KG1 (cell line): Measurements from ENCODE around the gene ABLIM3.
"Not testable (repeated sequence)": the region's sequence is repeated elsewhere in the genome, so short reads cannot be mapped to it uniquely, and the experiment has no call there.

Source experiments
- DNase-seq: peaks from one replicate; lab custom pipeline; 2025; lab: John Stamatoyannopoulos, UW

The ABLIM3 gene

GRCh38 chr5:149257889-149258705, 116.8 kb downstream of the ABLIM3 start:
- DNase-seq, result no peak

DNA sequence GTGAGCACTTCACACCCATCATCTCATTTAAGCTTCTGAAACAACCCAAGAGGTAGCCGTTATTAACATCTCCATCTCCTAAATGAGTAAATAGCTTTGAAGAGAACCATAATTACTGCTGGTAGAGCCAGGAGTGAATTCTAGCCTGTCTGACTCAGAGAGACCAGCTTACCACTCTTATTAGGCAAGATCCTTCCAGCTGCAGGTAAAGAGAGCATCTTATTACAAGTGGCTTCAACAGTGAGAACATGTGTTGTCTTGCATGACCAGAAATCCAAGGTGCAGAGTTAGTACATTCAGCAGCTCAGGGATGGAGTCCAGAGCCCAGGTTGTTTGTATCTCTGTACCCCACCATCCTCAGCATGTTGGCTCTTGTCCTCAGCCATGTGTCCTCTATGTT, 119.5 kb downstream of the ABLIM3 start:
- DNase-seq, result no peak

DNA sequence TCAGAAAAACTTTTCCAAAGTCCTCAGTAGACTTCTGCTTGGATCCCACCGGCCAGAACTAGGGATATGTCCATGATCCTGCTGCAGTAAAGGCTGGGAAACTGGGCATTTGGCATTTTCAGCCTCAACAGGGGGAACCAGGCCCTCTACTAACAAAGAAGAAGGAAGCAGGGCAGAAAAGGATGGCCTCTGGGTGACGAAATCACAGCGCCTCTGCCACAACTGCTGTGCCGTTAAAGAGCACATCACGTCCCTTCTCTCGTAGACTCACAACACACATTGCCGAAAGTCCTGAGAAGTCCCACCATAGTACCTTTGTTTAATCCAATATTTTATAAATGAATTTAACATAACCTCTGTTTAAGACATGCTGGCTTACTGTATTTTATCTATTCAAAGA, 120.0 kb downstream of the ABLIM3 start:
- no peak for DNase-seq

DNA sequence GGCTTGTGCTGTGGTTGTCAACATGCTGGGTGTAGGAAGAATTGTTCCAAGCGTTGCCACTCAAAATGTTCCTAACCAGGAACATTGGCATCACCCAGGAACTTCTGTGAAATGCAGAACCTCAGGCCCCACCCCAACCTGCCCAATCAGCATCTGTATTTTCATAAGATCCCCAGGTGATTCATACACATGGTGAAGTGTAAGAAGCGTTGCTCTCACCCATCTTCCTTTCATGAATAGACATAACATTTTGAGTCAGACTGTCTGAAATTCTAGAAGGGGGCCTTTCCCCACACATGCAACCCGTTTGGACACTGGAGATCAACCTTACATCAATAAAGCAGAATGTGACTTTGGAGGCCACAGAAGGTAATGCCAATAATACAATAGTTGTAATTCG, 121.0 kb downstream of the ABLIM3 start:
- DNase-seq, result no peak

DNA sequence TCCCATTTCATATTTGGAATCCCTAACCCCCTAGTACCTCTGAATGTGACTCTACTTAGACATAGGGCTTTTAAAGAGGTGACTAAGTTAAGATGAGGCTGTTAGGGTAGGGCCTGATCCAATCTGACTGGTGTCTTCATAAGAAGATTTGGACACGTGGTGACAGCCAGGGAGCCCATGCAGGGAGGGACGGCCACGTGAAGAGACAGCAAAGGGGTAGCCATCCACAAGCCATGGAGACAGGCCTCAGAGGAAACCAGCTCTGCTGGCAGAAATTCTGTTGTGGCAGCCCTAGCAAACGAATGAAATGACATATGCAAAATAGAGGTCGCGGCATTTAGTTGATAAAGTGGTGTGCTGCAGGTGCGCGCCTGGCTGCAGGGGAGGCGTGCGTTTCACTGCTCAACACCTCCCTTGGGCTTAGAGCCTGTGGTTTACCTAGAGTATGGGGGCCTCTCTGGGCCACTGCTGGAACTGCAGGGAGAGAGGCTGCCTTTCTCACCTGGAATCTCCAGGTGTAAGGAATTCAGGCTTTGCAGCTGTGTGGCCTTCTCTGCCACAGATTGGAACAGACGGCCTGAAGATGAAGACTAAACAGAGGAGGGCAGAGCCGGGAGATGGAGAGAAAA, 123.3 kb downstream of the ABLIM3 start:
- DNase-seq, result no peak

GRCh38 chr5:149265068-149265465, 123.8 kb downstream of the ABLIM3 start:
- DNase-seq, result no peak

GRCh38 chr5:149265597-149265996, 124.3 kb downstream of the ABLIM3 start:
- no peak for DNase-seq

- no peak for DNase-seq
Measured at GRCh38 chr5:149267241-149267973, 126.1 kb downstream of the ABLIM3 start.

DNA sequence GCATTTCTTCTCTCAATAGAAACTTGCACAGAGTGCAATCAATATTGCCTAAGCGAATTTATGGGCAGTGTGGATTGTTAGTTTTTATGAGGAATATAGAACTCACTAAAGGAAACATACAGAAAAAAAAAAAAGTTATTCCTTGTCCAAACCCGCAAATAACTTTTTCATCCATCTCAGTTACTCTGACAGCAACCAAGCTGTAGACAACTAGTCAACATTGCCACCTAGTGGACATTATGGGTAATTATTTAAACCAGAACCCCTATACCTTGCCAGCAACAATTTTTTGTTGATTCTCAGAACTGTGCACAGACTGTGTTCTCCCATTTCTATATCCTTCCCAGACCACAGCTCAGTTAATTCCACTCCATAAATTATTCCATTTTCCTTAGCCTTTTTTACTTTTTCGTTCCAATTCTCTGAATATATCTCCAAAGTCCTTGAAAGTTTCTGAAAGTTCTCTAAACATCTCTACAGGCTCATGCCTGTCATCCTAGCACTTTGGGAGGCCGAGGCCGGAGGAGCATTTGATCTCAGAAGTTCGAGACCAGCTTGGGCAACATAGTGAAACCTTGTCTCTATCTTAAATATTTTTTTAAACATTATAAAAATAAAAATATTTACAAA, 127.8 kb downstream of the ABLIM3 start:
- DNase-seq, result no peak

GRCh38 chr5:149271195-149271715, 130.0 kb downstream of the ABLIM3 start:
- no peak for DNase-seq

DNA sequence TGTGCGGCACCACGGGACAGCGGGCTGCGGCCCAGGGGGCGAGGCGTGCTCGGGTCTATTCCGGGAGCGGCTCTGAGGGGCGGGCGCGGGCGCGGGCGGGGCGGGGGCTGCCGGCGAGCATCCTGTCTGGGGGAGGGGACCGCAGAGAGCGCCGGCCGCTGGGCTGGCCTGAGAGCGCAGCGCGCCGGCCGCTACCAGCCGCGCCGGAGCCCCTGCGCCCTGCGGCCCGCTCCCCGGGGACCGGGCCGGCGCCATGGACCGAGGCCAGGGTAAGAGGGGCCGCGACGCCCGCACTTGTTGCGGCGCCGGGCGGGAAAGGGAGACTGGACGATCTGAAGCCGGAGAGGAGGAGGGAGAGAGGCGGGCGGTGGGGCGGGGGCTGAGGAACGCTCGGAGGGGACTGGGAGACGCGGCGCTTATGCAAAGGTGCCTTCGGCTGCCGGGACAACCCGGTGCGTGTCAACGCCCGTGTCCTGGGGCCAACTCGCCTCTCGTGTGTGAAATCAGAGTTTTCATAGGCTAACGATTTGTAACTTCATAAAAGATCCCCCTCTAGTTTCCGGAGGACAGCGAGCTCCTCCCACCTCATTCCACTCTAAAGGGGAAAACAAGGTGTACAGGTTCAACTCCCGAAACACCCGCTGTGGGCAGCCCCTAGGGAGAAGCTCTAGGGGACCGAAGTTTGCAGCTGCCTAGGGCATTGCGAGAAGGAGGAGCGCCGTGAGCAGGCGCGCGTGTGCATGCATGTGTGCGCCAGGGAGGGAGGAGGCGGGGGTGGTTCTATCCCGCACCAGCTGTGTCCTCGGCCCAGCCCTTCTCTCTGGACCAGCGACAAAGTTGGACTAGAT, 130.6 kb downstream of the ABLIM3 start, which contains the start of gene AFAP1L1:
Gene AFAP1L1 (plus strand): TSS at position 144 of the 848 bp plus-strand sequence. CDS start 110 bp downstream, at position 254.
- DNase-seq, result no peak

- DNase-seq, result not testable (repeated sequence)
Measured at GRCh38 chr5:149272781-149273180, 131.5 kb downstream of the ABLIM3 start.

DNA sequence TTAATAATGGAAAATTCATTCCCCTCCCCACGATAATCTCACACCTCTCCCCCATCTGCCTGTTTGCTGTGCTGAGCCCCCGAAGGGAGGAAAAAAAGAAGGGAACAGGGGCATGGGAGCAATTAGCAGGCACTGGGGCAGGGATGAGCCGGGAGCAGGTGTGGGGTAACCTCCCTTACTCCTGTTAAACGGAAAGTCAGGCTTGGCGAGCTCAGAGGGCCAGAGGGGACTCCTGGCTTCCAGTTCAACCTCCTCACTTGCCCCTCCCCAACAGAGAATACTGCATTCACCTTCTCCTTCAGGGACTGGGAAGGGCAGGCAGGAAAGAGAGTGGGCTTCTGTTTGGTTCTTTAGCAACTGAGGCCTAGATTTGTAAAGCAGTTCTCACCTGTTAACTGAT, 131.9 kb downstream of the ABLIM3 start:
- no peak for DNase-seq

DNA sequence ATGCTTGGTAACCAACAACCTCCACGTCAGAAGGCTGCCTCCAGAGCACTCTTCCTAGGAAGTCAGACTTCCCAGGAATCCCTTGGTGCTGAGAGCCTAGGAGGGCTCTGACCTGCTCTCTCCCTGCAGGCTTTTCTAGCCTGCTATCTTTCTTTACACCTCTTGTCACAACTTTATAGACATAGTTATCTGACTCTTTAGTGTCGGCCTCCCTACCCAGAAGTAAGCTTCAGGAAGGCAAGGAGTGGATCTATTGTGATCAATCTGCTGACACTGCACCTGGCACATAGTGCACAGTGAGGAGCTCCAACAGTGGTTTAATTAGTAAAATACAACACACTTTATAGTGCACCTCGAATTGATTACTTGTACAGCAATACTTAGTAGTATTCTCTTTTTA, 132.7 kb downstream of the ABLIM3 start:
- DNase-seq, result no peak

- DNase-seq, result no peak
Measured at GRCh38 chr5:149274939-149275338, 133.6 kb downstream of the ABLIM3 start.

DNA sequence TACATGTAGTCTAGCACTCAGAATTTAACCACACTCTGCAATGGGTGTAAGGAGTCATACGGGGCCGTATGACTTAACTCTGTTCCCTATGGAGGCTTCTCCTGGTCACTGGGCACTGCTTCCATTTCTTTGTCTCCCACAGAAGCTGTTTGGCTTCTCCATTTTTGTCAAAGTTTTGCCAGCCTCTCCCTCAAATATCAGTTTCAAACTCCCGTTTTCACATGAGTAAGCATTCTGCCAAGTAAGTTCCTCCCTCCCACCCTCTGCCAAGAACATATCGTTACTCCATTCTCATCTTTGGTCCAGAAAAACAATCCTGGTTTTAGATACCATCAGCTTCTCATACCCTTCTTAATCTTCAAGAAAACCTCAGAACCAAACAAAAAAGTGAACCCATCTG, 136.5 kb downstream of the ABLIM3 start:
- no peak for DNase-seq

GRCh38 chr5:149278451-149279210, 137.3 kb downstream of the ABLIM3 start:
- DNase-seq, result no peak

DNA sequence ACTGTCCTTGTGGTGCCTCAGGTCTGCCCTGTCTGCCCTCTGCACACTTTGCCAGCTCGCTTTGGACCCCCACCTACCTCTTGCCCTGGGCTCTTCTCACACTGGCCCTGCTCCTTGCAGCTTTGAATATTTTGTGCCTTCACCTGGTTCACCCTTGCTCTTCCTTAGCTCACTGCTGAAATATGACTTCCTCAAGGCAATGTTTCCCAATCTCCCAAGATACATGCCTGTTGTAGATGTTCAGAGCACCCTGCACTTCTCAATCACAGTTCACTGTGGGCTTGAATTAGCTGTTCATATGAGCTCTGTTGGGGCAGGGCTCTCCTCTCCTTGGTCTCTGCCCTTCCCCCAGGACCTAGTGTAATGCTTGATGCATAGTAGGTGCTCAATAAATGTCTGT, 138.4 kb downstream of the ABLIM3 start:
- no peak for DNase-seq

DNA sequence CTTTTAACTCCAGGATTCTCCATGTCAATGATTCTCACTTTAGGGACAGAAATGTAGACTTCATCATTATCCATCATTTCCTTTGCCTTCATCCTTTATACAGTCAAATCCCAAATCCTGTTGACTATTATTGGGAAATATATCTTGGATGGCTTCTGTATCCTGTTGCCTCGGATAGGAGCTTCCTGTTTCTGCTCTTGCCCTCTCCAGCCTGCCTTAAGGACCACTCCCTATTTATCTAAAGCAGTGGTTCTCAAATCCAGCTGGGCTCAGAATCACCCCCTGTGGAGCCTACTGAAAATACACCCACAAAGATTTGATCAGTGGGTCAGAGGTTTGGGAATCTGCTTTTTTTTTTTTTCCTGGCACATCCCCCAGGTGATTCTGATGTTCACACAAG, 138.8 kb downstream of the ABLIM3 start:
- no peak for DNase-seq

- no peak for DNase-seq
Measured at GRCh38 chr5:149280802-149281201, 139.5 kb downstream of the ABLIM3 start.
